Neuron (in vitro differentiated cells): Measurements from ENCODE around the gene ANXA10.
"Not testable (repeated sequence)": the region's sequence is repeated elsewhere in the genome, so short reads cannot be mapped to it uniquely, and the experiment has no call there.

Experiments used
- H2AFZ ChIP-seq: one replicate; pipeline ENCODE4 v1.6.1; 2013; ENCODE audit warnings: low read depth, mild to moderate bottlenecking, inconsistent platforms, low read length, moderate library complexity
- H3K27me3 ChIP-seq: one replicate; pipeline ENCODE4 v1.6.1; 2013; ENCODE audit warnings: low read length; ENCODE audit not compliant: insufficient read depth
- H3K36me3 ChIP-seq: one replicate; pipeline ENCODE4 v1.6.1; 2013; ENCODE audit warnings: low read length; ENCODE audit not compliant: insufficient read depth
- H3K4me1 ChIP-seq: one replicate; pipeline ENCODE4 v1.6.1; 2013; ENCODE audit warnings: low read length; ENCODE audit not compliant: insufficient read depth
- H3K4me3 ChIP-seq: 2 replicates; pipeline ENCODE4 v1.5.1; 2013; ENCODE audit warnings: mild to moderate bottlenecking, low read length, moderate library complexity
- H3K9me3 ChIP-seq: one replicate; pipeline ENCODE4 v1.6.1; 2013; ENCODE audit warnings: low read length

Gene ANXA10

DNA sequence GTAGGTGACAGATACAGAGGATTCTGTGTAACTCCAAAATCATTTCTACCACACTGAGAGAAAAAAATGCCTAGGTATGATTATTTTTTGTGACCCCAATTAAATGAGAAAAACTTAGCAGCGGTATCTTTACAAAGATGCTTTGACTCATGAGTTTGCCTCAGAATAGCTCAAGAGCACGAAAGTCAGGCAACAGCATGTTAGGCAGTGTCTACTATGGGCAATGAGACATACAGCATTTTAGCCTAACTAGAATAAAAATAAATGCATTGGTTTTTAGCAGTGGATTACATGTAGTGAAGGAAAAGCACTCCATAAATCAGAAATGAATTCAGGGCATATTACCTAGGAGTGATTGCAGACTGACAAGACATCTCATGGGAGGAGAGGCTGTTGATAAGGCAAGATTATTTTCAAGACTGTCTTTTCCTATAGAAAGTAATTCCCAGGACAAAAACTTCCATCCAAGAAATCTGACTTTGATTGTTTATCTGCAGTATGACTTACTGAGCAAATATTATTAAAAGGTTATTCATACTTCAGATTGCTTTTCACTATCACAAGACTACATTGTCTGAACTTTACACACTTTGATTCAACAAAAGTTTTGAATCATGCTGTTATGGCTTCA, 3.6 kb downstream of the ANXA10 start:
- Histone ChIP-seq H3K4me1 (no peaks in the 10 kb centered on the region), H3K9me3 (no peaks in the 10 kb centered on the region), H3K36me3 (no peaks in the 10 kb centered on the region), H3K4me3 (no peak overlapping the region), H2AFZ (no peak overlapping the region), H3K27me3 (no peaks in the 10 kb centered on the region)

DNA sequence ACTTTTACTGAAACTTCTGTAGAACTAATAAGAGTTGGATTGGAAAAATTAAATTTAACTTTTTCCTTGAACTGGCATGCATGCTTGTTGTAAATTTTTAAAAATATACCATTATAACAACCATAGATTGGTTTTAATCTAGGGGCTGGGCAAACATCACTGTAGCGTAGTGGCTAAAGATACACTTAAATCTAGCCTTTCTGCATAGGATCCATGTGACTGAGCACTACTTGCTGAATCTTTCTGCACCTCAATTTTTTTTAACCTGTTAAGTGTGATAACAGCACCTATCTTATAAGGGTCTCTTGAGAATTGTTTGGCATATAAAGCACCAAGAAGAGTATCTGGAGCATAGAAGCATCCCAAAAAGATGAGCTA, 4.1 kb downstream of the ANXA10 start:
- Histone ChIP-seq H3K9me3 (no peaks in the 10 kb centered on the region), H3K4me3 (no peak overlapping the region), H2AFZ (no peak overlapping the region), H3K27me3 (no peaks in the 10 kb centered on the region), H3K4me1 (no peaks in the 10 kb centered on the region), H3K36me3 (no peaks in the 10 kb centered on the region)

DNA sequence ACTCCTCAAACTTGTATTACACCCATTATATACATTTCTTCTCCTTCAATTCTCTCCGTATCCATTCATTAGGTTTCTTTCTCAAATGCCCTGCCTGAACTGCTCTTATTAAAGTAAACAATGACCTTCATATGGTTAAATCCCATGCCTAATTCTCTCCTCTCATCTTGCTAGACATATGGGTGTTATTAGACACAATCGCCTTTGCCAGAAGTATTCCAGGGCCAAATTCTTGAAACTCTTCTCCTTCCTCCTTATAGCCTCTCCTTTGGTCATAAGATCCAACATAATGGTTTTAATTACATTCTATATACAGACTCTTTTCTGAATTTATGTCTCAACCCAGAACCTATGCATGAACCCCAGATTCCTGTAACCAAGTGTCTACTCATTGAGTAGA, 4.8 kb downstream of the ANXA10 start:
- Histone ChIP-seq H2AFZ (no peak overlapping the region), H3K4me3 (no peak overlapping the region), H3K9me3 (no peaks in the 10 kb centered on the region), H3K27me3 (no peaks in the 10 kb centered on the region), H3K4me1 (no peaks in the 10 kb centered on the region), H3K36me3 (no peaks in the 10 kb centered on the region)

DNA sequence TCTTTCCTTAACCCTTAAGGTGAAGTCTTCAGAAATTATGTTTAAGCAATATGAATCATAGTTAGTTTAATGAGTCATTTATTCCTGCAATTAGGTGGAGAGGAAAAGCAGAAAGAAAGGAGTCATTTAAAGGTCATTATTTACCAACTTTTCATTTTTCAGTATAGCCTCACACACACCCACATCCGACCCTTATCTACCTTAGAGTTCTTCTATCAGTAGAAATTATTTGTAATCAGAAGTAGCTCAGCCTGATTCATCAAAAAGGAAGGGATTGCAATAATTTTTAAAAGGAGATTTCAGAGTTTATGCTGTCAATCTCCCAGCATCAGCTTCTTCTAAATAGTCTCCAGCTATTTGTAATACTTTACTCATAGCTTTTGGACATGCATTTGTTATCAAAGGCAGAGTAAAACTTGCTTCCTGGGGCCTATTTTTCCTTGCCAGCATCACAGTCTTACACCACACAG, 5.9 kb downstream of the ANXA10 start:
- H3K4me1 ChIP-seq = no peaks in the 10 kb centered on the region
- H3K36me3 ChIP-seq = no peaks in the 10 kb centered on the region
- H3K9me3 ChIP-seq = no peaks in the 10 kb centered on the region
- H2AFZ ChIP-seq = no peak overlapping the region
- H3K27me3 ChIP-seq = no peaks in the 10 kb centered on the region
- no peak overlapping the region for H3K4me3 ChIP-seq

DNA sequence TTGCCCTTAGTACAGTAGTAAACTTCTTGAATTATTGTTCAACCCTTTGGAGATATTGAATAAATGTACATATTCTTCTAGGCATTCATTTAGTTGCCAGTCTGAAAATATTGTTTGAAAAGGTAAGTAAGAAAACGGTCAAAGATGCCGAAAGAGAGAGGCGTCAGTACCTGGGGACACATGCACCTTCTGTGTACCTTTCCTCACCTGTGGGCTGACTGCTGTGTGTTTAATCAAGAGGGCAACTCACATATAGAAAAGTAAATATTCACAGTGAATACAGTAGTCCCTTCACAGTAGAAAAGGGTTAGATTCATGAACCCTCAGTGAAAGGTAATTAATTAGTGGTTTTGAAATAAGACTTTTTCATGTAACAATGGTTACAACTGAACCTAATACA, 6.9 kb downstream of the ANXA10 start:
- H3K4me1 ChIP-seq = no peaks in the 10 kb centered on the region
- no peaks in the 10 kb centered on the region for H3K9me3 ChIP-seq
- H3K4me3 ChIP-seq = no peak overlapping the region
- H3K27me3 ChIP-seq = no peaks in the 10 kb centered on the region
- H3K36me3 ChIP-seq = no peaks in the 10 kb centered on the region
- no peak overlapping the region for H2AFZ ChIP-seq

DNA sequence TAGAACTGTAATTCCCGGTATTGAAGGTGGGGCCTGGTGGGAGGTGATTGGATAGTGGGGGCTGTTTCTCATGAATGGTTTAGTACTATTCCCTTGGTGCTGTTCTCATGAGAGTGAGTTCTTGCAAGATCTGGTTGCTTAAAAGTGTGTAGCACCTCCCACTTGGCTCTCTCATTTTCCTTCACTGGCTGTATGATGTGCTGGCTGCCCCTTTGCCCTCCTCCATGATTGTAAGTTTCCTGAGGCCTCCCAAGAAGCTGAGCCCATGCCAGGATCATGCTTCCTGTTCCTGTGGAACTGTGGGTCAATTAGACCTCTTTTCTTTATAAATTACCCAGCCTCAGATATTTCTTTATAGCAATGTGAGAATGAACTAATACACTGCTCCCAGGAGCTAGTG, 8.7 kb downstream of the ANXA10 start:
- no peaks in the 10 kb centered on the region for H3K36me3 ChIP-seq
- no peaks in the 10 kb centered on the region for H3K27me3 ChIP-seq
- H3K4me3 ChIP-seq = no peak overlapping the region
- no peaks in the 10 kb centered on the region for H3K9me3 ChIP-seq
- H3K4me1 ChIP-seq = no peaks in the 10 kb centered on the region
- H2AFZ ChIP-seq = no peak overlapping the region

DNA sequence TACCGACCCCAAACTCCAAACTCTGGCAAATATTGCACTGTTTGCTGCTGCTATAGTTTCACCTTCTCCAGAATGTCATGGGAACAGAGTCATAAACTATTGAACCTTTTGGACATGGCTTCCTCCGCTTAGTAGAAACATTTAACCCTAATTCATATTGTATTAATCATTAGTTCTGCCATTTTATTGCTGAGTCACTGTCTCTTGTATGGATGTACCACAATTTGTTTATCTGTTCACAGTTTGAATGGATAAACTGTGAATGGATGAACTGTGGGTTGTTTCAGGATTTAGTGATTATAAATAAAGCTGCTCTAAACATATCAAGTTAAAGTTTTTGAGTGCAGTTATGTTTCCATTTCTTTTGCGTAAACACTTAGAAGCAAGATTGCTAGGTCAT, 10.1 kb downstream of the ANXA10 start:
- no peaks in the 10 kb centered on the region for H3K27me3 ChIP-seq
- H3K4me1 ChIP-seq = no peaks in the 10 kb centered on the region
- H3K9me3 ChIP-seq = no peaks in the 10 kb centered on the region
- H3K36me3 ChIP-seq = no peaks in the 10 kb centered on the region
- H2AFZ ChIP-seq = no peak overlapping the region
- H3K4me3 ChIP-seq = no peak overlapping the region

DNA sequence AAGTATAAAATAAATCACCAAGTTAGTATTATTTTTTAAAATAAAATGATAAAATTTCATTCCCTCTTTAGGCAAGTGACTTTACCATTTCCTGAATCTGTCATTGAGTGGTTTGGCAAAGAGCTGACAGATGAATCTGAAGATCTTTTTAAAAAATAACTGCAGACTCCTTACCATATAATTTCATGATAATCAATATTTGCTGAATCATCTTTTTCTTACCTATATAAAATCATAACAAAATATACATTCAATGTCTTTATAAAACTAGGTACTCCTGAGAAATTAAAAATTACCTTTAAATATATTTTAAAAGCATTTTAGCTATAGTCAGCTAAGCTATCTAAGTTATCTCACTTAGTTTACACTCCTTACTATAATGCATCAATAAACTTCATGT, 17.2 kb downstream of the ANXA10 start:
- no peaks in the 10 kb centered on the region for H3K27me3 ChIP-seq
- H3K4me1 ChIP-seq = no peaks in the 10 kb centered on the region
- H3K9me3 ChIP-seq = peaks cover 2% of the 10 kb centered on the region
- no peak overlapping the region for H2AFZ ChIP-seq
- no peak overlapping the region for H3K4me3 ChIP-seq
- no peaks in the 10 kb centered on the region for H3K36me3 ChIP-seq

DNA sequence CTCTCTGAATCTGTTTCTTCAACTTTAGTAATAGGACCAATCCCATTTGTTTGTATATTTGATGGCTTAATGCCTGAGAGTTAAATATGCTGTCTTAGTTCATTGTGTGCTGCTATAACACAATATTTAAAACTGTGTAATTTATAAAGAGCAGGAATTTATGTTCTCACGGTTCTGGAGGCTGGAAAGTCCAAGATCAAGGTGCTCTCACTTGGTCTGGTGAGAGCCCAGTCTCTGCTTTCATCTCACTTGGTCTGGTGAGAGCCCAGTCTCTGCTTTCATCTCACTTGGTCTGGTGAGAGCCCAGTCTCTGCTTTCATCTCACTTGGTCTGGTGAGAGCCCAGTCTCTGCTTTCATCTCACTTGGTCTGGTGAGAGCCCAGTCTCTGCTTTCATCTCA, 20.7 kb downstream of the ANXA10 start:
- H3K36me3 ChIP-seq, H3K9me3 ChIP-seq, H3K4me1 ChIP-seq, H3K27me3 ChIP-seq: not testable (repeated sequence)
- H2AFZ ChIP-seq = peak overlapping the region; percentile 68
- peak overlapping the region; percentile 37 for H3K4me3 ChIP-seq

DNA sequence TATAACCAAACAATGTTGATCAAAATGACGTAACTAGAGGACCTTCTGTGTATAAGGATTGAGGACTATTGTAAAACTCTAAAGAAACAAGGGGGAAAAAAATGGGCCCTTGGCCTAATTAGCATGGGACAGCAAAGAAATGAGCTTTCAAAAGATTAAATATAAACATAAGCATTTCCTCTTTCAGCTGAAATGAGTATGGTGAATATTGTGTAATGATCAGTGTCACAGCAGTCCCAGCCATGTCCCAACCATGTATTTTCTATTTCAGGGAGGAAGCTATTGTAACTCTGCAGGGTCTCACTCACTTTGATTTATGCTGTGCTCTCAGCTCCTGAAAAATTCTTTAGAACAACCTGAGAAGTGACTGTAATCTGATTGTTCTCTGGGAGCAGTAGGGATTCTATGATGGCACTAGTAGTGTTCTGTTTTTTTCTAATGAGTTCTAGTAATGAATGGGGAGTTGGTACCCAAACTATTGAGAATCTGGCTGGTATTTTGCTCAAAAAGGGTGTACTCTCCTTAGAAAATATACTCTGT, 25.8 kb downstream of the ANXA10 start:
- Histone ChIP-seq H3K4me3 (no peak overlapping the region), H3K9me3 (no peaks in the 10 kb centered on the region), H2AFZ (no peak overlapping the region), H3K27me3 (no peaks in the 10 kb centered on the region), H3K36me3 (no peaks in the 10 kb centered on the region), H3K4me1 (no peaks in the 10 kb centered on the region)

DNA sequence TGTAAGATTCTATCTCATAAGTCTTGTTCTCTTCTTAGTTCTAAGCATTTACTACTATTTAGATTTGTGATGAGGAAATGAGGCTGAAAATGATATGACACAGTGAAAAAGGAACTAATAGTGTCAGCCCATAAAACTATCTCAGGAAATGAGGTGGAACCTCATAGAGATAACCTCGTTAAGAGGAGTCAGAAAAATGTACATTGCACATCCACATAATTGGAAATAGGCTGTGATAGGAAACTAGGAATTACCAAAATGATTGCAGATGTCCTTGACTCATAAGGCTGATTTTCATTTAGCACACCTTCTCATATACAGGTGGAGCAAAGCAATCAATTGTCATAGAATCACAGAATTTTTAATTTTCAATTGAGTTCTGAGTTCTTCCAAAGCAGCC, 26.8 kb downstream of the ANXA10 start:
- no peak overlapping the region for H2AFZ ChIP-seq
- no peaks in the 10 kb centered on the region for H3K36me3 ChIP-seq
- no peak overlapping the region for H3K4me3 ChIP-seq

DNA sequence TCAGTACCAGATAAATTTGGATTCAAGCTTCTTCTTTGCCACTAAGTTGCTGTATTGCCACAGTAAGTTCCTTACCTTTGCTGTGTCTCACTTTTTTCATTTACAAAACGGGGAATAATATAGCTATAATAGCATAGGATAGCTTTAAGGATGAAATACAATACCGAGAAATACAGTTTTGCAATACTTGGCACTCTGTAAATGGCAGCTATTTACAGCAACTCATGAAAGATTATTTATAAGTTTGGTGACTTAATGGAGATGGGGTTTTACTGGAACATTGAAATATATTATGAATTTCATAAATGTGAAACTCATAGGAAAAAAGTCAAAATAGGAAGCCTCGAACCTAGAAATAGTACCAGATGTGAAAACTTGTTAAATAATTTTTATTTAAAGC, 27.6 kb downstream of the ANXA10 start:
- Histone ChIP-seq H3K4me1 (no peaks in the 10 kb centered on the region), H3K4me3 (no peak overlapping the region), H3K27me3 (no peaks in the 10 kb centered on the region), H3K36me3 (no peaks in the 10 kb centered on the region), H2AFZ (no peak overlapping the region), H3K9me3 (no peaks in the 10 kb centered on the region)

More for the DNA sequence above, 26.8 kb downstream of the ANXA10 start:
- Histone ChIP-seq H3K27me3 (no peaks in the 10 kb centered on the region), H3K4me1 (no peaks in the 10 kb centered on the region), H3K9me3 (no peaks in the 10 kb centered on the region)

DNA sequence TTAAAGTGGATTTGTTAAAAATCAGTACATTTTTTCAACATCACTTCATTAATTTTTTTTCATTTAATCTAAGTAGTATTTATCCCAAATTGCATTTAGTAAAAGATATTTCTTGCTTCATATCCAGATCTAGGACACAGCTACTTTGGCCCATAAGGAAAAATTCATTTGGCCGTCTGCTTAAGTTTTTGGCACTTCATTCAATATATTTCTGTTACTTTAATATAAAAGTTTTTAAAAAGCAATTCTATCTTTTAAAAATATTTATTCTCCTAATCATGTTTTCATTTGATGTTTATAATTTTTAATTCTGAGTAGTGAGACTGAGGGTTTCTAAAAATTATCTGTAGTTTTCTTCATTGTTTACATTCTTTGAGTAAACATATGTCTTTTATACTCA, 28.5 kb downstream of the ANXA10 start:
- Histone ChIP-seq H3K27me3 (no peaks in the 10 kb centered on the region), H3K4me3 (no peak overlapping the region), H3K9me3 (no peaks in the 10 kb centered on the region), H3K4me1 (no peaks in the 10 kb centered on the region), H2AFZ (no peak overlapping the region), H3K36me3 (no peaks in the 10 kb centered on the region)

DNA sequence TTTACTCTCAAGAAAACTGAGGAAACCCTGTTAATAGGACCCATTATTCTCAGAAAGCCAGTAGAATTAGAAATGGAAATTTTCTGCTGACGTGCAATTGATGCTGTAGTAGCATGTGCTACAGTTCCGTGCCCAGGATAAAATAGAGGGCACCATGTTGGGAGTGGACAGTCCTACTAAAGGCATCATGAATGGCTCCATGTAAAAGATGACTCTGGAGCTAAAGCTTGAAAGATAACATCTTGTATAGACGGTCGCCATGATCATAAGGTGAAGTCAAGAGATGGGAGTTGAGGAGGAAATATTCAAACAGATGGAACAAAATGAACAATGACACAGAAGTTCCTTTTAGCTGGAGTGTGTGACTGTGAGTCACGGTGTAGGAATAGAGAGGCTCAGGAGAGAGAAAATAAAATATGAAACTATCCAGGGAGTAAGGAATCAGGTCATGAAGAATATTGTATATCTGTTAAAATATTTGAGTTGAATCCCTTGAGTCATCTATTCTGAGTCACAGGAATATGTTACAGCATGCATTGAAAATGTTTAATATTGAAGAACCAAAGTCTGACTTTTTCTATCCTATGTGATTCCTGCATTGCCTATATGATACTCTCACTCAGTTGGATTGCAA, 31.8 kb downstream of the ANXA10 start:
- Histone ChIP-seq H2AFZ (no peak overlapping the region), H3K9me3 (no peaks in the 10 kb centered on the region), H3K4me3 (no peak overlapping the region), H3K36me3 (no peaks in the 10 kb centered on the region), H3K4me1 (peaks cover 3% of the 10 kb centered on the region), H3K27me3 (no peaks in the 10 kb centered on the region)
